ENCODE measurements around the gene GRIN2C.

DNA sequence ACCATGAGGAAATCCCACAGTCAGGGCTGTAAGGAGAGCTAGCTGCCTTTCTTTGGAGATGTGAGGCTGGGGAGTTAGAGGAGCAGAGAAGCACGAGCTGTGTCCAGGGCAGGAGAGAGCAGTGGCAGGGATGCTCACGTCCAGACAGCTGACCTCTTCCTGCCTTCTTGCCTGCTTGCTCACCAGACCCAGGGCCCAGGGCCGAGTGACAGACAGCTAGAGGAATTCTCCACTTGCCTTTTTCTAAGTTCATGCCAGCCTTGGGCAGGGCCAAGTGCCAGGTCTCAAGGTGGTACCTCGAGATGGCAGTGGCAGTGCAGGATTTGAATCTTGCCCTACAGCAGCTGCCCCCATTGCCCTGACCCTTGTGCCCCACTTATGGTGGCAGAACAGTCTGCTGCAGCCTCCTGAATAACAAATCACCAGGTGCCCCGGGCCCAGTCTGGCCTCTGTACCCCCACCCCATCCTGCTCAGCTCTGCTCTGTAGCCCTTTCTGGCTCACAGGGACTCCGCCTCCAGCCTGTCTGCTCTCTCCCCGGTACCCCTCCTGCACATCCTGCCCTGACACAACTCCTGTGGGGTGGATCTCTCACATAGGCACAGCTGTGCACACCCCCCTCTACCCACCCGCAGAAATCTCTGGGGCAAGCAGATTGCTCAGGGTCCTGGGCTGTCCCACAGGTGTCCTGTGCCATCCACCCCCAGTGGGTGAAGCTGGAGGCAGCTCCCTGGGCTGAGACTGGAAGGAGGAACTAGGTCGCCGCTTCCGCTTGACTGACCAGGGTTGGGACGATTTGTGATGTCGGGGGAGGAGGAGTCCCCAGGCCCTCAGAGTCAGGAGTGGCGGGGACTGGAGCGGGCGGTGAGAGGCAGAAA is 25.9 kb downstream of the GRIN2C start:
- no peak for TF ChIP-seq EZH2 (IDR thresholded peaks at IDR 0.05)
- TF ChIP-seq POLR2AphosphoS5 (IDR thresholded peaks at IDR 0.05; ENCODE audit: borderline replicate concordance, low read depth, low read length), result no peak
- TF ChIP-seq FOXP2 (optimal IDR thresholded peaks at IDR 0.05; ENCODE audit: control extremely low read depth, extremely low read length, insufficient read depth), result no peak

Data from SK-N-MC (cell line).